Esophagus squamous epithelium (tissue), 5 donors: ENCODE data around the gene DUSP19. TPM values are rescaled to one million over a fixed set of nuclear protein-coding genes. Genes with fewer than 3 reads are reported as not detected.

Experiments
- DNase-seq: peaks from one replicate; lab custom pipeline; 2025; lab: John Stamatoyannopoulos, UW
- H3K27ac ChIP-seq, 4 donors: fragments of 200-600 bp; sonication (generic); one replicate each; pipeline ENCODE4 v1.5.1; 2016 to 2019; ENCODE audit warnings: mild to moderate bottlenecking in 1 of 4
- H3K27me3 ChIP-seq, 4 donors: fragments of 200-600 bp; sonication (generic); 1 replicate in 3 of 4; 2 replicates in 1 of 4; pipeline versions ENCODE4 v1.5.1 to v1.6.0; 2017 to 2021; ENCODE audit warnings: antibody characterized with exemption in 1 of 4
- H3K36me3 ChIP-seq, 3 donors: fragments of 200-600 bp; sonication (generic); one replicate each; pipeline ENCODE4 v1.5.1; 2016 to 2019
- H3K4me1 ChIP-seq, 3 donors: fragments of 200-600 bp; sonication (generic); one replicate each; pipeline ENCODE4 v1.5.1; 2017 to 2019
- H3K4me3 ChIP-seq, 4 donors: fragments of 200-600 bp; sonication (generic); 1 replicate in 3 of 4; 2 replicates in 1 of 4; pipeline ENCODE4 v1.5.1; 2016 to 2019; ENCODE audit warnings: mild to moderate bottlenecking in 2 of 4, moderate library complexity in 1 of 4
- H3K9me3 ChIP-seq, 3 donors: fragments of 200-600 bp; sonication (generic); one replicate each; pipeline ENCODE4 v1.5.1; 2016 to 2019
- CTCF ChIP-seq, 6 experiments: fragments of 450-650 bp in 4 of 6; fragments of 200-600 bp in 2 of 6; sonication (generic) in 2 of 6; IDR thresholded peaks; one replicate each; pipeline ENCODE4 v1.5.1; 2016 to 2019; ENCODE audit warnings: antibody characterized with exemption in 6 of 6, mild to moderate bottlenecking in 4 of 6, moderate library complexity in 4 of 6
- POLR2A ChIP-seq, 4 donors: fragments of 450-650 bp; IDR thresholded peaks; one replicate each; pipeline ENCODE4 v1.6.1; 2017; ENCODE audit warnings: antibody characterized with exemption in 4 of 4, mild to moderate bottlenecking in 4 of 4, moderate library complexity in 3 of 4
- WGBS, 2 donors: methylation state at CpG; one replicate each; pipeline ENCODE4 v1.1.5; 2018; 5-methylcytosine and 5-hydroxymethylcytosine counted together
- intact Hi-C: fragments of 100-400 bp; cut with DNase I; formaldehyde crosslinking; loops from one replicate; pipeline ENCODE4 v1.15.0; 2022
- total RNA-seq, 4 donors: library from RNA; depleted of rRNA; stranded (reverse); fragments of >200 nt; gene quantifications; one replicate each; pipeline ENCODE4 v1.1.0, GENCODE V29; 2016
- donor health status: DM: yes; HTN: yes; CAD: no.

Gene DUSP19
- total RNA-seq, 4 donors from 2014 or later = 0.27 to 1.5 (median 0.86) TPM

GRCh38 chr2:183093857-183094657 lies 15.5 kb downstream of the DUSP19 start:
- Histone ChIP-seq H3K36me3 (peaks cover 0 to 17% (median 0%) of the 10 kb centered on the region in 3 donors), H3K4me3 (no peak overlapping the region), H3K9me3 (no peaks in the 10 kb centered on the region), H3K27ac (no peak overlapping the region), H3K4me1 (no peaks in the 10 kb centered on the region), H3K27me3 (no peaks in the 10 kb centered on the region)
- TF ChIP-seq POLR2A (IDR thresholded peaks at IDR 0.05) = no peak
- no peak for TF ChIP-seq CTCF (IDR thresholded peaks at IDR 0.05)
- 21 to 24% methylated on average over 2 of the region's 2 CpGs for WGBS, 2 donors
- intact Hi-C loops = no loop called here
- no peak for DNase-seq

- intact Hi-C loops = no loop called here
- no peak overlapping the region for H3K4me3 ChIP-seq
- H3K27ac ChIP-seq = no peak overlapping the region
- no peaks in the 10 kb centered on the region for H3K4me1 ChIP-seq
- DNase-seq = no peak
- H3K27me3 ChIP-seq = no peaks in the 10 kb centered on the region
- WGBS, 2 donors = 50 to 65% methylated on average over 2 to 4 of the region's 4 CpGs
- H3K9me3 ChIP-seq = no peaks in the 10 kb centered on the region
- TF ChIP-seq POLR2A (IDR thresholded peaks at IDR 0.05) (no peak), CTCF (IDR thresholded peaks at IDR 0.05) (no peak)
- H3K36me3 ChIP-seq = no peaks in the 10 kb centered on the region
Observed at GRCh38 chr2:183105402-183106134, 27.0 kb downstream of the DUSP19 start.

- Histone ChIP-seq H3K4me3 (no peak overlapping the region), H3K4me1 (no peaks in the 10 kb centered on the region), H3K9me3 (no peaks in the 10 kb centered on the region), H3K36me3 (no peaks in the 10 kb centered on the region), H3K27me3 (no peaks in the 10 kb centered on the region), H3K27ac (no peak overlapping the region)
- 84 to 90% methylated on average over 3 of the region's 3 CpGs for WGBS, 2 donors
- TF ChIP-seq POLR2A (IDR thresholded peaks at IDR 0.05) = no peak
- no peak for TF ChIP-seq CTCF (IDR thresholded peaks at IDR 0.05)
- no peak for DNase-seq
- intact Hi-C loops = no loop called here
Observed at GRCh38 chr2:183112577-183112976, 34.0 kb downstream of the DUSP19 start.

GRCh38 chr2:183113630-183114029 lies 35.1 kb downstream of the DUSP19 start:
- Histone ChIP-seq H3K9me3 (no peaks in the 10 kb centered on the region), H3K27me3 (no peaks in the 10 kb centered on the region), H3K4me1 (no peaks in the 10 kb centered on the region), H3K27ac (no peak overlapping the region), H3K36me3 (no peaks in the 10 kb centered on the region), H3K4me3 (no peak overlapping the region)
- 38 to 65% methylated on average over 2 of the region's 2 CpGs for WGBS, 2 donors
- intact Hi-C loops = no loop called here
- no peak for TF ChIP-seq POLR2A (IDR thresholded peaks at IDR 0.05)
- TF ChIP-seq CTCF (IDR thresholded peaks at IDR 0.05) = no peak
- no peak for DNase-seq

GRCh38 chr2:183117226-183117625 lies 38.7 kb downstream of the DUSP19 start:
- 80 to 90% methylated on average over 3 of the region's 3 CpGs for WGBS, 2 donors
- Histone ChIP-seq H3K4me1 (no peaks in the 10 kb centered on the region), H3K9me3 (no peaks in the 10 kb centered on the region), H3K4me3 (no peak overlapping the region), H3K27ac (no peak overlapping the region), H3K36me3 (no peaks in the 10 kb centered on the region), H3K27me3 (no peaks in the 10 kb centered on the region)
- intact Hi-C loops = no loop called here
- no peak for DNase-seq
- TF ChIP-seq CTCF (IDR thresholded peaks at IDR 0.05) (no peak), POLR2A (IDR thresholded peaks at IDR 0.05) (no peak)
